Subcutaneous abdominal adipose tissue (tissue), 5 donors: Measurements from ENCODE around the gene RNF152.

Experiments used
- H3K27ac ChIP-seq: one replicate; pipeline ENCODE4 v1.7.0; 2013; ENCODE audit warnings: low read depth, mild to moderate bottlenecking, inconsistent platforms, low read length, moderate library complexity
- H3K27me3 ChIP-seq, 5 donors: one replicate each; pipeline ENCODE4 v1.7.0; 2013; ENCODE audit warnings: low read length in 5 of 5, inconsistent platforms in 1 of 5; ENCODE audit not compliant: control insufficient read depth in 5 of 5, insufficient read depth in 4 of 5
- H3K36me3 ChIP-seq, 5 donors: one replicate each; pipeline ENCODE4 v1.7.0; 2013; ENCODE audit warnings: low read length in 5 of 5; ENCODE audit not compliant: control insufficient read depth in 5 of 5, insufficient read depth in 5 of 5
- H3K4me1 ChIP-seq, 5 donors: one replicate each; pipeline ENCODE4 v1.7.0; 2013; ENCODE audit warnings: low read length in 5 of 5, mild to moderate bottlenecking in 3 of 5, moderate library complexity in 1 of 5; ENCODE audit not compliant: control insufficient read depth in 5 of 5, insufficient read depth in 5 of 5
- H3K4me3 ChIP-seq, 5 donors: one replicate each; pipeline ENCODE4 v1.7.0; 2013; ENCODE audit warnings: low read length in 5 of 5, low read depth in 1 of 5
- H3K9ac ChIP-seq, 5 donors: one replicate each; pipeline ENCODE4 v1.7.0; 2013; ENCODE audit warnings: low read length in 5 of 5, mild to moderate bottlenecking in 4 of 5, moderate library complexity in 3 of 5
- H3K9me3 ChIP-seq, 5 donors: one replicate each; pipeline ENCODE4 v1.7.0; 2013; ENCODE audit warnings: low read length in 5 of 5; ENCODE audit not compliant: control insufficient read depth in 5 of 5
- donor health status: healthy.
- donor health status: healthy.
- donor health status: healthy.
- donor health status: healthy.
- donor health status: healthy.

Gene RNF152

GRCh38 chr18:61892683-61893308 lies at the start of gene RNF152:
Gene RNF152 (minus strand): TSS chr18:61893007. CDS start chr18:61816463, 76,544 bp downstream.
- Histone ChIP-seq H3K27me3 (peaks cover 0 to 4% (median 2%) of the 10 kb centered on the region in 5 donors), H3K27ac (peak within 1 kb of the TSS; percentile 46), H3K36me3 (peaks cover 0 to 3% (median 0%) of the 10 kb centered on the region in 5 donors), H3K9ac (peak within 1 kb of the TSS in 3 of 5 donors; percentile 62 to 66 (median 62)), H3K9me3 (no peaks in the 10 kb centered on the region), H3K4me1 (peaks cover 1 to 54% (median 22%) of the 10 kb centered on the region in 5 donors), H3K4me3 (peak within 1 kb of the TSS; percentile 59 to 79 (median 78))

GRCh38 chr18:61941948-61942471 lies 49.2 kb upstream of the RNF152 start:
- Histone ChIP-seq H3K27me3 (no peaks in the 10 kb centered on the region), H3K36me3 (no peaks in the 10 kb centered on the region), H3K27ac (no peak overlapping the region), H3K4me3 (no peak overlapping the region), H3K9ac (peak overlapping the region in 1 of 5 donors; percentile 20), H3K9me3 (peaks cover 0 to 3% (median 0%) of the 10 kb centered on the region in 5 donors), H3K4me1 (peaks cover 0 to 4% (median 0%) of the 10 kb centered on the region in 5 donors)

GRCh38 chr18:61939046-61939674 lies 46.4 kb upstream of the RNF152 start:
- H3K36me3 ChIP-seq: no peaks in the 10 kb centered on the region
- H3K4me3 ChIP-seq: no peak overlapping the region
- H3K4me1 ChIP-seq: peaks cover 0 to 4% (median 0%) of the 10 kb centered on the region in 5 donors
- H3K27me3 ChIP-seq: no peaks in the 10 kb centered on the region
- no peak overlapping the region for H3K27ac ChIP-seq
- peaks cover 0 to 3% (median 0%) of the 10 kb centered on the region in 5 donors for H3K9me3 ChIP-seq
- no peak overlapping the region for H3K9ac ChIP-seq

- H3K36me3 ChIP-seq: no peaks in the 10 kb centered on the region
- H3K4me1 ChIP-seq: no peaks in the 10 kb centered on the region
- H3K9me3 ChIP-seq: peaks cover 0 to 5% (median 4%) of the 10 kb centered on the region in 5 donors
- no peak overlapping the region for H3K4me3 ChIP-seq
- no peak overlapping the region for H3K27ac ChIP-seq
- no peak overlapping the region for H3K9ac ChIP-seq
- no peaks in the 10 kb centered on the region for H3K27me3 ChIP-seq
Observed at GRCh38 chr18:61935362-61935761, 42.6 kb upstream of the RNF152 start.

GRCh38 chr18:61931654-61932379 lies 39.0 kb upstream of the RNF152 start:
- H3K4me3 ChIP-seq: no peak overlapping the region
- peaks cover 3 to 13% (median 5%) of the 10 kb centered on the region in 5 donors for H3K9me3 ChIP-seq
- H3K27ac ChIP-seq: no peak overlapping the region
- H3K27me3 ChIP-seq: no peaks in the 10 kb centered on the region
- H3K9ac ChIP-seq: no peak overlapping the region
- H3K4me1 ChIP-seq: no peaks in the 10 kb centered on the region
- no peaks in the 10 kb centered on the region for H3K36me3 ChIP-seq

GRCh38 chr18:61929881-61930640 lies 37.3 kb upstream of the RNF152 start:
- peaks cover 3 to 13% (median 5%) of the 10 kb centered on the region in 5 donors for H3K9me3 ChIP-seq
- H3K36me3 ChIP-seq: no peaks in the 10 kb centered on the region
- no peaks in the 10 kb centered on the region for H3K27me3 ChIP-seq
- H3K4me3 ChIP-seq: no peak overlapping the region
- H3K27ac ChIP-seq: no peak overlapping the region
- no peaks in the 10 kb centered on the region for H3K4me1 ChIP-seq
- H3K9ac ChIP-seq: no peak overlapping the region

GRCh38 chr18:61926532-61926931 lies 33.7 kb upstream of the RNF152 start:
- Histone ChIP-seq H3K27ac (no peak overlapping the region), H3K9ac (no peak overlapping the region), H3K4me3 (no peak overlapping the region), H3K27me3 (no peaks in the 10 kb centered on the region), H3K36me3 (no peaks in the 10 kb centered on the region), H3K4me1 (no peaks in the 10 kb centered on the region), H3K9me3 (peaks cover 0 to 9% (median 3%) of the 10 kb centered on the region in 5 donors)

GRCh38 chr18:61924550-61924949 lies 31.7 kb upstream of the RNF152 start:
- Histone ChIP-seq H3K27me3 (no peaks in the 10 kb centered on the region), H3K9me3 (peaks cover 0 to 9% (median 3%) of the 10 kb centered on the region in 5 donors), H3K4me3 (no peak overlapping the region), H3K27ac (no peak overlapping the region), H3K4me1 (no peaks in the 10 kb centered on the region), H3K36me3 (no peaks in the 10 kb centered on the region), H3K9ac (no peak overlapping the region)

- Histone ChIP-seq H3K36me3 (no peaks in the 10 kb centered on the region), H3K9me3 (no peaks in the 10 kb centered on the region), H3K27me3 (no peaks in the 10 kb centered on the region), H3K9ac (no peak overlapping the region), H3K27ac (no peak overlapping the region), H3K4me3 (no peak overlapping the region), H3K4me1 (no peaks in the 10 kb centered on the region)
Observed at GRCh38 chr18:61922435-61922834, 29.6 kb upstream of the RNF152 start.
